WTC11 (cell line): ENCODE results near the gene NPC2. TPM values are rescaled to one million over a fixed set of nuclear protein-coding genes. Genes with fewer than 3 reads are reported as not detected.

ENCODE experiments used
- ATAC-seq: fragments of 200-7000 bp; cut with Tn5 transposase; 2 replicates; pipeline ENCODE4 v1.10.0; 2021; ENCODE audit warnings: mild to moderate bottlenecking, moderate library complexity
- CTCF ChIA-PET: fragments of 300-600 bp; sonication (Branson Sonifier 250); formaldehyde crosslinking; loops from one replicate; lab custom pipeline; 2021; ENCODE audit warnings: antibody characterized with exemption; lab: Charles Lee
- POLR2A ChIA-PET: fragments of 350-600 bp; sonication (Branson Sonifier 250); formaldehyde crosslinking; loops from one replicate; lab custom pipeline; 2021; ENCODE audit warnings: antibody characterized with exemption; lab: Charles Lee
- DNase-seq: peaks from one replicate; pipeline ENCODE4 v3.0.0; 2021; ENCODE audit warnings: low spot score
- H3K27ac Mint-ChIP-seq: 2 replicates; pipeline ENCODE4 v1.8.0; 2021; ENCODE audit warnings: mixed read lengths
- H3K27me3 Mint-ChIP-seq: 2 replicates; pipeline ENCODE4 v1.8.0; 2021; ENCODE audit warnings: low read depth, mild to moderate bottlenecking, moderate library complexity, mixed read lengths
- H3K36me3 Mint-ChIP-seq: 2 replicates; pipeline ENCODE4 v1.8.0; 2021; ENCODE audit warnings: mixed read lengths
- H3K4me1 Mint-ChIP-seq: 2 replicates; pipeline ENCODE4 v1.8.0; 2022; ENCODE audit warnings: mixed read lengths
- H3K4me3 Mint-ChIP-seq: 2 replicates; pipeline ENCODE4 v1.8.0; 2021; ENCODE audit warnings: mild to moderate bottlenecking, moderate library complexity, mixed read lengths
- H3K9me3 Mint-ChIP-seq: 2 replicates; pipeline ENCODE4 v1.8.0; 2021; ENCODE audit warnings: mixed read lengths
- ATF1 ChIP-seq: sonication (generic); formaldehyde crosslinking; IDR thresholded peaks from 2 replicates; pipeline ENCODE4 v1.8.1; 2023; ENCODE audit warnings: mild to moderate bottlenecking, moderate library complexity, missing genetic modification reagents
- ELF4 ChIP-seq: sonication (generic); formaldehyde crosslinking; IDR thresholded peaks from 2 replicates; pipeline ENCODE4 v1.8.1; 2022; ENCODE audit warnings: low read depth, mild to moderate bottlenecking, moderate library complexity, missing genetic modification reagents
- EMX1 ChIP-seq: fragments of 250-450 bp; sonication (Bioruptor Pico); IDR thresholded peaks from 2 replicates; pipeline ENCODE4 v1.8.0; 2021; ENCODE audit warnings: mild to moderate bottlenecking
- FOXJ3 ChIP-seq: sonication (generic); formaldehyde crosslinking; IDR thresholded peaks from 2 replicates; pipeline ENCODE4 v1.9.0; 2021; ENCODE audit warnings: missing genetic modification reagents, mild to moderate bottlenecking, borderline replicate concordance
- GRHL2 ChIP-seq: fragments of 250-450 bp; sonication (Bioruptor Pico); IDR thresholded peaks from 2 replicates; pipeline ENCODE4 v1.8.0; 2022; ENCODE audit warnings: mild to moderate bottlenecking, moderate library complexity; ENCODE audit not compliant: insufficient replicate concordance, severe bottlenecking
- GTF2I ChIP-seq: fragments of 250-450 bp; sonication (Bioruptor Pico); conservative IDR thresholded peaks from 2 replicates; pipeline ENCODE4 v1.4.0; 2021; ENCODE audit warnings: mild to moderate bottlenecking
- MXD4 ChIP-seq: fragments of 250-450 bp; sonication (Bioruptor Pico); IDR thresholded peaks from 2 replicates; pipeline ENCODE4 v1.8.0; 2021; ENCODE audit warnings: mild to moderate bottlenecking, moderate library complexity, borderline replicate concordance
- MYBL2 ChIP-seq: sonication (generic); formaldehyde crosslinking; IDR thresholded peaks from 2 replicates; pipeline ENCODE4 v1.8.1; 2023; ENCODE audit warnings: mild to moderate bottlenecking, moderate library complexity, missing genetic modification reagents
- NR1H2 ChIP-seq: sonication (generic); formaldehyde crosslinking; IDR thresholded peaks from 2 replicates; pipeline ENCODE4 v1.9.0; 2021; ENCODE audit warnings: mild to moderate bottlenecking, moderate library complexity, missing genetic modification reagents
- NR3C1 ChIP-seq: sonication (generic); formaldehyde crosslinking; conservative IDR thresholded peaks from 2 replicates; pipeline ENCODE4 v1.8.1; 2023; ENCODE audit warnings: low read depth, mild to moderate bottlenecking, missing genetic modification reagents
- SOX15 ChIP-seq: fragments of 250-450 bp; sonication (Bioruptor Pico); IDR thresholded peaks from 2 replicates; pipeline ENCODE4 v1.9.0; 2021; ENCODE audit warnings: mild to moderate bottlenecking
- SP1 ChIP-seq: sonication (generic); formaldehyde crosslinking; conservative IDR thresholded peaks from 2 replicates; pipeline ENCODE4 v1.8.1; 2022; ENCODE audit warnings: missing genetic modification reagents
- TEAD1 ChIP-seq: sonication (generic); formaldehyde crosslinking; IDR thresholded peaks from 2 replicates; pipeline ENCODE4 v1.8.0; 2022; ENCODE audit warnings: mild to moderate bottlenecking, missing genetic modification reagents
- ZBTB21 ChIP-seq: sonication (generic); formaldehyde crosslinking; IDR thresholded peaks from 2 replicates; pipeline ENCODE4 v1.8.1; 2023; ENCODE audit warnings: mild to moderate bottlenecking, missing genetic modification reagents, borderline replicate concordance
- ZNF416 ChIP-seq: fragments of 250-450 bp; sonication (Bioruptor Pico); IDR thresholded peaks from 2 replicates; pipeline ENCODE4 v1.9.0; 2021; ENCODE audit warnings: mild to moderate bottlenecking, inconsistent platforms
- ZNF671 ChIP-seq: fragments of 250-450 bp; sonication (Bioruptor Pico); IDR thresholded peaks from 2 replicates; pipeline ENCODE4 v1.8.0; 2021; ENCODE audit warnings: mild to moderate bottlenecking
- total RNA-seq: library from RNA; stranded (reverse); gene quantifications from 3 replicates; pipeline ENCODE4 v1.2.3, GENCODE V29; 2021
- TF ChIP-seq, protein P1 (sequence below): sonication (generic); formaldehyde crosslinking; IDR thresholded peaks from 2 replicates; pipeline ENCODE4 v1.8.0; 2023; ENCODE audit warnings: mild to moderate bottlenecking, missing genetic modification reagents
- TF ChIP-seq, protein P2 (sequence below): sonication (generic); formaldehyde crosslinking; IDR thresholded peaks from 2 replicates; pipeline ENCODE4 v1.8.0; 2023; ENCODE audit warnings: missing genetic modification reagents
- TF ChIP-seq, protein P3 (sequence below): sonication (generic); formaldehyde crosslinking; IDR thresholded peaks from 2 replicates; pipeline ENCODE4 v1.8.0; 2022; ENCODE audit warnings: missing genetic modification reagents
- TF ChIP-seq, protein P4 (sequence below): fragments of 250-450 bp; sonication (Bioruptor Pico); IDR thresholded peaks from 2 replicates; pipeline ENCODE4 v2.1.2; 2022; ENCODE audit warnings: mild to moderate bottlenecking, moderate library complexity
- TF ChIP-seq, protein P5 (sequence below): sonication (generic); formaldehyde crosslinking; IDR thresholded peaks from 2 replicates; pipeline ENCODE4 v1.8.0; 2022; ENCODE audit warnings: mild to moderate bottlenecking, missing genetic modification reagents

The NPC2 gene
- total RNA-seq, 1 experiment from 2014 or later = 139 TPM

DNA sequence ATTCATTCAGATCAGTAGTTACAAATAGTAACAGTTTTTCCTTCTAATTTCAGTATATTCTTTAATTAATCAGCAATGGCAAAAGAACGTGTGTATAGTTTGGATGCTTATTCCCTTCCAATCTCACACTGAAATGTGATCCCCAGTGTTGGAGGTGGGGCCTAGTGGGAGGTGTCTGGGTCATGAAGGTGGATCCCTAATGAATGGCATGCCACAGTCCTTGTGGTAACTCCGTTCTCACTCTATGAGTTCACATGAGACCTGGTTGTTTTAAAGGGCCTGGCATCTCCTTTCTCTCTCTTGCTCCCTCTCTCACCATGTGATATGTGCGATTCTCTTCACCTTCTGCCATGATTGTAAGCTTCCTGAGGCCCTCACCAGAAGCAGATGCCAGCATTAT is 48.2 kb downstream of the NPC2 start:
- H3K4me1 Mint-ChIP-seq = peaks cover 17% of the 10 kb centered on the region
- H3K27me3 Mint-ChIP-seq = no peaks in the 10 kb centered on the region; the same call in 1 of the 2 replicates
- H3K4me3 Mint-ChIP-seq = no peak overlapping the region
- POLR2A ChIA-PET = no interaction called here
- no peaks in the 10 kb centered on the region for H3K36me3 Mint-ChIP-seq
- TF ChIP-seq SP1 (CRISPR knock-in tag) (0 out of 2 replicates have a peak, but pooled peaks have one; percentile 16), ZNF416 (CRISPR knock-in tag) (no peak), NR1H2 (no peak)
- DNase-seq (peak; percentile 42), ATAC-seq (peak; percentile 100)
- CTCF ChIA-PET = interaction anchor here (1.7 kb wide), 1 partner anchor 15 kb away, joined by 5 read pairs; no protein-coding TSS in a partner anchor
- peak overlapping the region; percentile 91; the same call in 1 of the 2 replicates for H3K27ac Mint-ChIP-seq
- no peaks in the 10 kb centered on the region for H3K9me3 Mint-ChIP-seq

DNA sequence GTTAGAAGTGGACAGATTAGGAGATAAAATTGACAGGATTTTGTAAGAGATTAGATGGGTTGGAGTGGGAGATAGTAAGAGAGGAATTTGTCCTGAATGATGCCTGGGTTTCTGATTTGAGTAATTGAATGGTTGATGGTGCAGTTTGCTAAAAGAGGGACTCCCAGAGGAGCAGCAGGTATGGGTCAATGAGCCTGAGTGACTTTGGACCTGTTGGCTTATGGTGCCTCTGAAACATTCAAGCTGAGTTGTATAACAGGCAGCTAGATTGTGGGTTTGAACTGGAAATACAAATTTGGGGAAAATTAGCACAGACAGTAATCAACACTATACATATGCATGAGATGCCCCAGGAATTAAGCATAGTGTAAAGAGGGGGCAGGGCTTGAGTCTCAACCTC is 50.3 kb downstream of the NPC2 start:
- no peak for TF ChIP-seq MXD4 (CRISPR knock-in tag)
- TF ChIP-seq ZBTB21 = no peak
- TF ChIP-seq MYBL2 (CRISPR knock-in tag) = no peak
- TF ChIP-seq, protein P1, sequence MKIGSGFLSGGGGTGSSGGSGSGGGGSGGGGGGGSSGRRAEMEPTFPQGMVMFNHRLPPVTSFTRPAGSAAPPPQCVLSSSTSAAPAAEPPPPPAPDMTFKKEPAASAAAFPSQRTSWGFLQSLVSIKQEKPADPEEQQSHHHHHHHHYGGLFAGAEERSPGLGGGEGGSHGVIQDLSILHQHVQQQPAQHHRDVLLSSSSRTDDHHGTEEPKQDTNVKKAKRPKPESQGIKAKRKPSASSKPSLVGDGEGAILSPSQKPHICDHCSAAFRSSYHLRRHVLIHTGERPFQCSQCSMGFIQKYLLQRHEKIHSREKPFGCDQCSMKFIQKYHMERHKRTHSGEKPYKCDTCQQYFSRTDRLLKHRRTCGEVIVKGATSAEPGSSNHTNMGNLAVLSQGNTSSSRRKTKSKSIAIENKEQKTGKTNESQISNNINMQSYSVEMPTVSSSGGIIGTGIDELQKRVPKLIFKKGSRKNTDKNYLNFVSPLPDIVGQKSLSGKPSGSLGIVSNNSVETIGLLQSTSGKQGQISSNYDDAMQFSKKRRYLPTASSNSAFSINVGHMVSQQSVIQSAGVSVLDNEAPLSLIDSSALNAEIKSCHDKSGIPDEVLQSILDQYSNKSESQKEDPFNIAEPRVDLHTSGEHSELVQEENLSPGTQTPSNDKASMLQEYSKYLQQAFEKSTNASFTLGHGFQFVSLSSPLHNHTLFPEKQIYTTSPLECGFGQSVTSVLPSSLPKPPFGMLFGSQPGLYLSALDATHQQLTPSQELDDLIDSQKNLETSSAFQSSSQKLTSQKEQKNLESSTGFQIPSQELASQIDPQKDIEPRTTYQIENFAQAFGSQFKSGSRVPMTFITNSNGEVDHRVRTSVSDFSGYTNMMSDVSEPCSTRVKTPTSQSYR (CRISPR knock-in tag) = no peak
- no peak for TF ChIP-seq TEAD1 (CRISPR knock-in tag)
- TF ChIP-seq GTF2I = no peak

DNA sequence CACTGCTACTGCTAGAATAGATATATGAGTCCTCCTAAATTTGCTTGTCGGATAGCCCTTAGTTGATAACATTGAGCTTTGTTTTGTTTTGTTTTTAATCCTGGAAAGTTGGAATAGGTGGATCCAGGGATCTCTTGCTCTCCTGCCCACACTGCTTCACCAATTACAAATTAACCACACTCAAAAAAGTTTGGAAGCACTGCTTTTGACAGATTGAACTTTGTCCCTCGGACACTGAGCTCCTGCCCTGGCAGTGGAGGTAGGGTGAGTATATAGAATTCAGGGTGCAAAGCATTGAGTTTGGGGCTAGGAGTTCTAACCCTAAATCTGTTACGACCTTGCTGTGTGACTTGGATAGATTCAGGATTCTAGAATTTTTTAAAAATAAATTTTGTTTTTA is 52.0 kb downstream of the NPC2 start:
- H3K27me3 Mint-ChIP-seq = no peaks in the 10 kb centered on the region
- ChIA-PET CTCF (interaction anchor here (1.1 to 1.3 kb wide), 2 partner anchors 16 to 27 kb away, joined by 3 to 4 read pairs; no protein-coding TSS in a partner anchor), POLR2A (no interaction called here)
- peaks cover 38% of the 10 kb centered on the region for H3K4me1 Mint-ChIP-seq
- DNase-seq (no peak), ATAC-seq (no peak)
- no peaks in the 10 kb centered on the region for H3K9me3 Mint-ChIP-seq
- no peak for TF ChIP-seq ELF4 (CRISPR knock-in tag)
- TF ChIP-seq, protein P2, sequence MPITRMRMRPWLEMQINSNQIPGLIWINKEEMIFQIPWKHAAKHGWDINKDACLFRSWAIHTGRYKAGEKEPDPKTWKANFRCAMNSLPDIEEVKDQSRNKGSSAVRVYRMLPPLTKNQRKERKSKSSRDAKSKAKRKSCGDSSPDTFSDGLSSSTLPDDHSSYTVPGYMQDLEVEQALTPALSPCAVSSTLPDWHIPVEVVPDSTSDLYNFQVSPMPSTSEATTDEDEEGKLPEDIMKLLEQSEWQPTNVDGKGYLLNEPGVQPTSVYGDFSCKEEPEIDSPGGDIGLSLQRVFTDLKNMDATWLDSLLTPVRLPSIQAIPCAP (CRISPR knock-in tag) = no peak
- TF ChIP-seq MXD4 (CRISPR knock-in tag) = no peak
- no peak overlapping the region for H3K4me3 Mint-ChIP-seq
- H3K27ac Mint-ChIP-seq = no peak overlapping the region
- no peaks in the 10 kb centered on the region for H3K36me3 Mint-ChIP-seq

More for the DNA sequence above, 50.3 kb downstream of the NPC2 start:
- ATAC-seq = no peak
- DNase-seq = no peak
- Mint-ChIP-seq H3K36me3 (no peaks in the 10 kb centered on the region), H3K4me3 (no peak overlapping the region), H3K9me3 (no peaks in the 10 kb centered on the region), H3K27ac (no peak overlapping the region), H3K4me1 (peaks cover 29% of the 10 kb centered on the region), H3K27me3 (no peaks in the 10 kb centered on the region)
- POLR2A ChIA-PET = no interaction called here
- CTCF ChIA-PET = no interaction called here

DNA sequence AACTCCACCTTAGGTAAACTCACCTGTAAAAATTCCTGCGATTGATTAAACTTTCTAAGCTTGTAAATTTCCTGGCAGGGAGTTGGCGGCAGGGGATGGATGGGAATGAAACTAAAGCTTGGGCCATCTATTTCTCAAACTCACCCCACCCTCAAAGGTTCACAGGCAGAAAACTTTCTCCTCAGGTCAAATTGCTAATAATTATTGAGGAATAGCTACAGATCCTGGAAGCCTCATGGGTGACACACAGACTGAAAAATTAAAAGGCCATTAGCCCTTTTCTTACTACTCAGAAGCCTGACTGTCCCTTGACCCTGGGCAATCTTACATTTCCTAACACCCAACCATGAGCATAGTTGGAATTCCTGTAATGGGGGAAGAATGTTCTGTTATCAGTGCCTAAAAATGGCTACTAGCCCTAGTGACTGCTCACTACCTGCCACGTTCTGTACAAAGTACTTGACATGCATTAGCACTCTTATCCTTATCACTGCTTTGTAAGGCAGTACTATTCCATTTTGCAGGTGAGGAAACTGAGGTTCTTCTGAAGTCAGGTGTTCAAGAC is 54.7 kb downstream of the NPC2 start:
- Mint-ChIP-seq H3K27ac (no peak overlapping the region), H3K36me3 (no peaks in the 10 kb centered on the region), H3K27me3 (no peaks in the 10 kb centered on the region), H3K4me1 (peaks cover 36% of the 10 kb centered on the region), H3K9me3 (no peaks in the 10 kb centered on the region), H3K4me3 (no peak overlapping the region)
- POLR2A ChIA-PET = interaction anchor here (1.0 to 1.6 kb wide), 2 partner anchors 9 to 19 kb away, joined by 3 to 7 read pairs; no protein-coding TSS in a partner anchor
- ATAC-seq = peak; percentile 52
- no peak for DNase-seq
- CTCF ChIA-PET = interaction anchor here (0.6 to 2.3 kb wide), 8 partner anchors 9 to 150 kb away, joined by 3 to 5 read pairs (median 3); partner anchors contain the start of genes NPC2 and VRTN
- TF ChIP-seq ATF1 (CRISPR knock-in tag) = no peak
- TF ChIP-seq, protein P3, sequence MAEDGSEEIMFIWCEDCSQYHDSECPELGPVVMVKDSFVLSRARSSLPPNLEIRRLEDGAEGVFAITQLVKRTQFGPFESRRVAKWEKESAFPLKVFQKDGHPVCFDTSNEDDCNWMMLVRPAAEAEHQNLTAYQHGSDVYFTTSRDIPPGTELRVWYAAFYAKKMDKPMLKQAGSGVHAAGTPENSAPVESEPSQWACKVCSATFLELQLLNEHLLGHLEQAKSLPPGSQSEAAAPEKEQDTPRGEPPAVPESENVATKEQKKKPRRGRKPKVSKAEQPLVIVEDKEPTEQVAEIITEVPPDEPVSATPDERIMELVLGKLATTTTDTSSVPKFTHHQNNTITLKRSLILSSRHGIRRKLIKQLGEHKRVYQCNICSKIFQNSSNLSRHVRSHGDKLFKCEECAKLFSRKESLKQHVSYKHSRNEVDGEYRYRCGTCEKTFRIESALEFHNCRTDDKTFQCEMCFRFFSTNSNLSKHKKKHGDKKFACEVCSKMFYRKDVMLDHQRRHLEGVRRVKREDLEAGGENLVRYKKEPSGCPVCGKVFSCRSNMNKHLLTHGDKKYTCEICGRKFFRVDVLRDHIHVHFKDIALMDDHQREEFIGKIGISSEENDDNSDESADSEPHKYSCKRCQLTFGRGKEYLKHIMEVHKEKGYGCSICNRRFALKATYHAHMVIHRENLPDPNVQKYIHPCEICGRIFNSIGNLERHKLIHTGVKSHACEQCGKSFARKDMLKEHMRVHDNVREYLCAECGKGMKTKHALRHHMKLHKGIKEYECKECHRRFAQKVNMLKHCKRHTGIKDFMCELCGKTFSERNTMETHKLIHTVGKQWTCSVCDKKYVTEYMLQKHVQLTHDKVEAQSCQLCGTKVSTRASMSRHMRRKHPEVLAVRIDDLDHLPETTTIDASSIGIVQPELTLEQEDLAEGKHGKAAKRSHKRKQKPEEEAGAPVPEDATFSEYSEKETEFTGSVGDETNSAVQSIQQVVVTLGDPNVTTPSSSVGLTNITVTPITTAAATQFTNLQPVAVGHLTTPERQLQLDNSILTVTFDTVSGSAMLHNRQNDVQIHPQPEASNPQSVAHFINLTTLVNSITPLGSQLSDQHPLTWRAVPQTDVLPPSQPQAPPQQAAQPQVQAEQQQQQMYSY (CRISPR knock-in tag) = no peak
- TF ChIP-seq, protein P4, sequence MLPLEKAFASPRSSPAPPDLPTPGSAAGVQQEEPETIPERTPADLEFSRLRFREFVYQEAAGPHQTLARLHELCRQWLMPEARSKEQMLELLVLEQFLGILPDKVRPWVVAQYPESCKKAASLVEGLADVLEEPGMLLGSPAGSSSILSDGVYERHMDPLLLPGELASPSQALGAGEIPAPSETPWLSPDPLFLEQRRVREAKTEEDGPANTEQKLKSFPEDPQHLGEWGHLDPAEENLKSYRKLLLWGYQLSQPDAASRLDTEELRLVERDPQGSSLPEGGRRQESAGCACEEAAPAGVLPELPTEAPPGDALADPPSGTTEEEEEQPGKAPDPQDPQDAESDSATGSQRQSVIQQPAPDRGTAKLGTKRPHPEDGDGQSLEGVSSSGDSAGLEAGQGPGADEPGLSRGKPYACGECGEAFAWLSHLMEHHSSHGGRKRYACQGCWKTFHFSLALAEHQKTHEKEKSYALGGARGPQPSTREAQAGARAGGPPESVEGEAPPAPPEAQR (CRISPR knock-in tag) = no peak
- no peak for TF ChIP-seq FOXJ3 (CRISPR knock-in tag)
- no peak for TF ChIP-seq SOX15
- no peak for TF ChIP-seq ZNF671 (CRISPR knock-in tag)
- no peak for TF ChIP-seq EMX1
- TF ChIP-seq, protein P5, sequence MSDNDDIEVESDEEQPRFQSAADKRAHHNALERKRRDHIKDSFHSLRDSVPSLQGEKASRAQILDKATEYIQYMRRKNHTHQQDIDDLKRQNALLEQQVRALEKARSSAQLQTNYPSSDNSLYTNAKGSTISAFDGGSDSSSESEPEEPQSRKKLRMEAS = no peak
- no peak for TF ChIP-seq NR3C1 (CRISPR knock-in tag)
- no peak for TF ChIP-seq GRHL2 (CRISPR knock-in tag)
